SKM-1 treated with dmso at 0.1 percent for 144 hours (cell line): ENCODE results near the gene DNAH14.
"Not testable (repeated sequence)": the region's sequence is repeated elsewhere in the genome, so short reads cannot be mapped to it uniquely, and the experiment has no call there.

Experiments used
- DNase-seq: peaks from one replicate; lab custom pipeline; 2025; ENCODE audit not compliant: unreplicated experiment; lab: John Stamatoyannopoulos, UW

DNAH14 gene

GRCh38 chr1:224929335-224930237, at the start of gene DNAH14:
Gene DNAH14 (plus strand): TSS chr1:224929675. CDS start chr1:224952703, 23,028 bp downstream.
- peak; percentile 83 for DNase-seq

DNA sequence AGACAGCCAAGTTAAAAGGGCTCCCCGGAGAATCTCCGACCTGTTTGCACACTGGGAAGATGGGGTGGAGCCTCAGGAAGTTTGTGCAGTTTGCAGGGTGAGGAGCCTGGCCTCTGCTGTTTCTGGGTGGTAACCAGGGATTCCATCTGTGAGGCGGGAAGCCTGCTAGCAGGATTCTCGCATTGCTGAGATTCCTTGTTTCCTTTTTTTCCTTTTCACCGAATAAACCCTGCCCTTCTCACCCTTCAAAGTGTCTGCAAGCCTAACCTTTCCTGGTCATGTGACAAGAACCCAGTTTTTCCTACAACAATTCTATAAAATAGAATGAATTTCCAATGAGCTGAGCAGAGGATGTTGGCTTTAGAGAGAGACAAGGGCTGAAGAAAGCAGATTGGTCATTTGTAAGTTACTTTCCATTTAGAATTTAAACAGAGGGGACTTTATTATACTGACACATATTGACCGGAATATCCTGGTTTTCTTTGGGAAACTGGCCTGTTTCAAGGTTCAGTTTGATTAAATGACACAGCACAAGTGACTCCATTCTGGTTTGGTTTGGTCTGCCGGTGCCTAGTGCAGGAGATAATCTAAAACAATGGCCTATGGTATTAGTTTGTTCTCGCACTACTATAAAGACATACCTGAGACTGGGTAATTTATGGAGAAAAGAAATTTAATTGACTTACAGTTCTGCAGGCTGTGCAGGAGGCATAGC, 48.7 kb upstream of the DNAH14 start:
- DNase-seq, result no peak

GRCh38 chr1:224881308-224881692, 48.2 kb upstream of the DNAH14 start:
- DNase-seq, result not testable (repeated sequence)

- no peak for DNase-seq
Measured at GRCh38 chr1:224881762-224882211, 47.7 kb upstream of the DNAH14 start.

DNA sequence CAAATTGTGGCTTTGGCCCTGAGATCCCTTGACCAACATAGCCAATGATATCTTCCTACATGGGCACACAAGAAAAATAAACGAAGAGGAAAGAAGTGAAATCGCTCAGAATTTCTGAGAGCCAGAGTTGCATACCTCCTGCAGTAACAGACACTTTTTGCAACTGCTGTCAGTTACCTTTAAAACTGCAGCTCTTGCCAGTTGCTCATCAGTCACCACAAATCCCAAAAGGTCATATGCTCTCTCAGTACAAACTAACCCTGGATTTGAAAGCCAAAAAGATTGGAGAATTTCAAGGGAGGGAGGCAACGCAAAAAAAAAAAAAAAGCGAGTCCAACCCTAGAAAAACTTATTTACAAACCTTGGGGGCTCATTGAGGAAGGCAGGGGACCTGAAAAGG, 47.2 kb upstream of the DNAH14 start:
- no peak for DNase-seq

DNA sequence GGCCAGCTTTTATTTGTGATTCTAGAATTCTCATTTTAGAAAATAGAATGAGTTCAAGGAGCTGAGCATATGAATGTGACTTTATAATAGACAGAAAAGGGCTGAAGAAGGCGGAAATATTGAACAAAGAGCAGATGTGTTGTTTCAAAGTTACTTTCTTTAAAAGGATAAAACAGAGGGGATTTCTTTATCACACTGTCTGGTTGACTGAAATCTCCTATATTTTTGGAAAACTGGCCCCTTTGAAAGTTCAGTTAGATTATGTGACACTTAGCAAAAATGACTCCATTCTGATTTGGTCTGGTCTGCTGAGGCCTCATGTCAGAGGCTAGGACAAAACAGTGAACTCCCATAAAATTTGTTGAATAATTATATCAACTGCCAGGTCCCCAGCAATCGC, 46.4 kb upstream of the DNAH14 start:
- no peak for DNase-seq

- no peak for DNase-seq
Measured at GRCh38 chr1:224884361-224884801, 45.1 kb upstream of the DNAH14 start.

DNA sequence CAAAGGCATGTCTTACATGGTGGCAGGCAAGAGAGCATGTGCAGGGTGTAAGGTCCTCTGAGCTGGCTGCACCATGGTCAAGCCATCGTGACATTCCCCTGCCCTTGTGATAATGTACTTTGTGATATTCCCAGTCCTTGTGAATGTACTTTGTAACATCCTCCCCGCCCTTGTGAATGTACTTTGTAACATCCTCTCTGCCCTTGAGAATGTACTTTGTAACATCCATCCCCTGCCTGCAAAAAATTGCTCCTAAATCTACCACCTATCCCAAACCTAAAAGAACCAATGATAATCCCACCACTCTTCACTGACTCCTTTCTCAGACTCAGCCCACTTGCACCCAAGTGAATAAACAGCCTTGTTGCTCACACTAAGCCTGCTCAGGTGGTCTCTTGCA, 44.1 kb upstream of the DNAH14 start:
- not testable (repeated sequence) for DNase-seq

DNA sequence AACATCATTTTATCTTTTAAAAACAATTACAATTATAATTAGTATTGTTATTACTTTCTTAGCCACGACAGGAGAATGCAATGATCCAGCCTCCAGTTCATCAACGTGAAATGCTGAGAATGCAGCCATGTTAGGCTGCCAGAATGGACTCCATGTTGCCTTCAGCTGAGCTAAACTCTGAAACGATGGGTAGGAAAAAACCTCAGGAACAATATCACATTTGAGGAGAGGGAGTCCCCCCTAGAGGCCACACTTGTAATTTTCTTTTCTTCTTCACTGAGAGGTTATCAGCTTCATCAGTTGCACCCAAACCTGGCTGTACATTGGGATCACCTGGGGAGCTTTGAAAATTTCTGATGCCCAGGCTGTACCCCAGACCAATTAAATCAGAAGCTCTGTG, 34.6 kb upstream of the DNAH14 start:
- peak; percentile 35 for DNase-seq

- DNase-seq, result no peak
Measured at GRCh38 chr1:224896130-224896781, 33.2 kb upstream of the DNAH14 start.

DNA sequence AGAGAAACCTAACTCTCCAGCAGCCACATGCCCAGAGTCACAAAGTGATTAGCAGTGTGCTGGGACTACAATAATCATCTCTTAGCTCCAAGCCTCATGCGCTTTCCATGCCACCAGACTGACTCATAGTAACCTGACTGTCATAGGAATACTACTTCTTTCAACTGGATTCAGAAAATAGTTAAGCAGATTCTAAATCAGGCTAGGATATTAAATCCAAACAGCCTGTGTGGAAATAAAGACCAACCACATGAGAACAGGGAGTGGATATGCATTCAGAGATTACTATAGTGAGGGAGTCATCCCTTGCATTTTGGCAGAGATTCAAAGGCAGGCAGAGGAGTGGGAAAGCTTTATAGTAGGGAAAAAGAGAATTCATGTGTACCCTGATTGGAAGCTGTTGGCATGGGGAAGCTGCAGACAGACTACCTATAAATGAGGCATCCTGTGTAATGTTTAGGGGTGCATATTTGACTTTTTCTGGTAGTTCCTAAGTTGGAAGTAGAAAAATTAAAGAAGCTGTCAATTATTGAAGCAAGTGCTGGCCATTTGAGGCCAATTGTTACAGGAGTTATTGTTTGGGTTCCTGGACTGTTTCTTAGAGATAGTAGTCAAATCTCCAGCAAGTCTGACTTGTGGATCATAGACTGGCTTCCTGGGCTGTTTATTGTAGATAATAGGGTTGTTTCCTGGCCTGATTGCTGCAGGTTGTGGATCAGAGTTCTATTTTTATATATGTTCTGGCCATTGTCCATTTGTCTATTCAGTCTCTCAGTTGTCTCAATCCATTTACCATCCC, 31.7 kb upstream of the DNAH14 start:
- no peak for DNase-seq

GRCh38 chr1:224898937-224899336, 30.5 kb upstream of the DNAH14 start:
- no peak for DNase-seq

GRCh38 chr1:224900062-224900630, 29.3 kb upstream of the DNAH14 start:
- DNase-seq, result no peak

DNA sequence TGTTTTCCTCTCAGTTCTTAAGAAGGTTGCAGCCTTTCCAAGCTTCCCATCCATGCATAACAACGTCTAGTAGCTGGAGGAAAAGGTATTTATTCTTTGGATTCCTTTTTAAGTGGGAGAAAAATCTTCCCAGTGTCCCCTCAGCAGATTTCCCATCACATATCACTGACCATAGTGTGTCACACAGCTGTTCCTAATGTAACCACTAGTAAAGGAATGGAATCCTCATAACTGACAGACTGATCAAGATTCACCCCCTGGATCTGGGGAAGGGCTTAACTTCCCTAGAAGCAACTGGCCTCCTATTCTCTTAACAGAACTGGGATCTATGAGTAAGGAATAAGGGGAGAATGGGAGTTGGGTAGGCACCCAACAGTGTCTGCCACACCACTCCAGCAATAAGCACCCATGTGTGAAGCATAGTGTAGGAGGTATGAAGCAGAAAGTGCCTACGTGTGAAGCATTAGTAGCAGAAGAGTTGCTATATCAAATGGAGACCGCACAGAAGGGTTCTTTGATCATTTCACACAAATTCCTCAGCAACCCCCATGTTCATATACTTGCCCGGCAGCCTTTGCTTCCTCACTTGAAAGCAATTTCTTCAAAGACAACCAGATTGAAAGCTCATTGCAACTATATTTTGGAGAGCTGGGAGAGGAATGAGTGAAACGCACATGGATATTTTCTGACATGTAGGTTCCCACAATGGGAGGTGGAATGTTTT, 28.2 kb upstream of the DNAH14 start:
- DNase-seq, result no peak

DNA sequence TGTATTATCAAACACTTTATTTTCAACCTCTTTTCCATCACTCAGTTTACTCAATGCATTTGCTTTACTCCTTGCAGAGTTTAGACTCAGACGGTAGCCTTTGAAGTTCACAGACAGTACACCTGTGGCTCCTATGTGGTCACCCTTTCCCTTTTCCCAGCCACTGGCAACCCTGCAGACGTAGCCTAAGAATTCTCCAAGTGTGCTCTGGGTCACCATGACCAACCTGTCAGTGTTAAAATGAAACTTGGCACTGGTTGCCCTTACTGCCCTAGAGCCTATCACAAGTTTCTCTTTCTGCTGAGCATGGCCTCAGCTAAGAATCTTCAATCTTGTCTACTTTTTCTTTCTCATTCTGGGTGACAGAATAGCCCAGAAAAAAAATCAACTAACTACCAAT, 25.5 kb upstream of the DNAH14 start:
- no peak for DNase-seq

DNA sequence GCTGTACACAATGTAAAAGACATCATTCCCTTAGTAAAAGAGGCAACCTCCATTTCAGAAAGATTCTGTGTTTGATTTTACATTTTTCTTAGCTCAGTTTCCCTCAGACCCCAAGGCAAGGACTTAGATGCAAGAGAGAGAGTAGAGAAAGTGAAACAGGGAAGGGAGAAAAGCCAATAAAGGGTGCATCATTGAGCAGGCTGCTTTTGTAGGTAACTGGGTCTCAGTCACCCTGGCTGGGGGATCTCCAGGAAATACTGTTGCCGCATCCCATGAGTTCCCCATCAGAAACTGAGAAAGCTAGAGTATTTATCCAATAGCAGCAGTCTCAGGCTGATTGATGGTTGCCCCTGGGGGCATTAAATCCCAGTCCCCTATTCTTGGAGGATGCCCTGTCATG, 23.1 kb upstream of the DNAH14 start:
- no peak for DNase-seq

DNA sequence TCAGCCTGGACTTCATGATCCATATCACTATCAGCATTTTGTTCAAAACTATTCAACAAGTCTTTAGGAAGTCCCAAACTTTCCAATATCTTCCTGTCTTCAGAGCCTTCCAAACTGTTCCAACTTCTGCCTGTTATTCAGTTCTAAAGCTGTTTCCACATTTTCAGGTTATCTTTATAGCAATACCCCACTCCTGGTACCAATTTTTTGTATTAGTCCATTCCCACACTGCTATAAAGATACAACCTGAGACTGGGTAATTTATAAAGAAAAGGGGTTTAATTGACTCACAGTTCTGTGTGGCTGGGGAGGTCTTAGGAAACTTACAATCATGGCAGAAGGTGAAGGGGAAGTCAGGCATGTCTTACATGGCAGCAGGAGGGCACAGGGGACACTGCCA, 18.3 kb upstream of the DNAH14 start:
- DNase-seq, result no peak

GRCh38 chr1:224914292-224914900, 15.1 kb upstream of the DNAH14 start:
- no peak for DNase-seq

DNA sequence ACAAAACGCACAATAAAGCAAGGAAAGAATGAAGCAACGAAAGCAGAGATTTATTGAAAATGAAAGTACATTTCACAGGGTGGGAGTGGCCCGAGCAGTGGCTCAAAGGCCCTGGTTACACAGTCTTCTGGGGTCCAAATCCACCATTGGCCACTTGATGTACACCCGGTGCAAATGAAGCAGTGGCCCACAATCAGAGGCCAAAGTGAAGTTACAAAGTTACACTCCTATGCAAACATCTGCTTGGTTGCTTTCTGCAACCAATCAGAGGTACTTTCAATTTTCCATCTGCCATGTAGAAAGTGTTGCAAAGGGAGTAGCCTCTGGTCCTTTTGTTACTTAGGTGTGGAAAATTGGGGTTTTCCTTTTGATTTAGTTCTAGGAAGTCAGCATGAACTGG, 10.0 kb upstream of the DNAH14 start:
- no peak for DNase-seq
